NCI-H2029 treated with DMSO at 0.1 percent for 48 hours (cell line): Measurements from ENCODE around the gene RASGRP2.
"Not testable (repeated sequence)": the region's sequence is repeated elsewhere in the genome, so short reads cannot be mapped to it uniquely, and the experiment has no call there.

Experiments used
- DNase-seq: peaks from one replicate; lab custom pipeline; 2025; lab: John Stamatoyannopoulos, UW

Gene RASGRP2

DNA sequence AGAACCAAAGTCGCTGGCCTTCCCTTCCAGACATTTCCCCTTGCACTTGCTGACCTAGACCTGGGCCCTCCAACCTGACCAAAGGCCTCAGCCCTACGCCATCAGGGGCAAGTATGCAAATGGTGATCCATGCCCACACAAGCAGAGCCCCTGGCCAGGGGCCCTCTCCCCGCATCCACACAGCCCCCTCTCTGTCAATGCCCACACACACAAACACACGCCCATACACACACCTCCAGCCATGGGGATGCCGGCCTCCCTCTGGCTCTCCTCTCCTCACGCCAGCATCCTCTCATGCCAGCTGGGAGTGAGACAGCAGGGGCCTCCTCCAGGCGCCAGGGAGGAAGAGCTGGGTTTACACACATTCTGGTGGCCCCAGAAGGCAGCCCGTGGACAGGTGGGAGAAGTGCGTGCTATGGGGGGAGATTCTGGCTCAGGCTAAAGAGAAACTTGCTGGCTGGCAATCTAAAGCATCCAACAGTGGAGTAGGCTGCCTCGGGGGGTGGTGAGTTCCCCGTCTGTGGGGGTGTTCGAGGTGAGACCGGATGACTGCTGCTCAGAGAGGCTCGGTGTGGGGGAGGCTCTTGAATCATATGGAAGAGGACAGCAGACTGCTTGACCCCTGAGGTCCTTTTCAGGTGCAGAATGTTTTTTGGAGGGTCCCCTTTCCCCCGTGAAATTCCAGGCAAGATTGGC lies 25.7 kb downstream of the RASGRP2 start:
- DNase-seq: no peak

DNA sequence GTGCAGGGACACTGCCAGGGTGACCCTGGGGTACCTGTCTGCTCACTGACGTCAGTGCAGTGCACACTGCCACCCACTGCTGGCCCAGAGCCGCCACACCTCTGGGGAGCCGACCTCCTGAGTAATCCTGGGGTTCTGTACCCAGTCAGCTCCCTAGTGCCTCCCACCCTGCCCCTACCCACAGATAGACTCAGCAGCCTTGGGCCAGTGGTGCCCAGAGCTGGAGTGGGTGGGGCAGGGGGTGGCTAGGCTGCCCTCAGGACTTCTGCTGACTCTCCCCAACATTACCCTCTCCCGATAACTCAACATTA lies 26.7 kb downstream of the RASGRP2 start:
- DNase-seq: no peak

- DNase-seq: no peak
Measured at GRCh38 chr11:64716473-64717267, 27.3 kb downstream of the RASGRP2 start.

- no peak for DNase-seq
Measured at GRCh38 chr11:64715756-64716472, 28.0 kb downstream of the RASGRP2 start.

- DNase-seq: no peak
Measured at GRCh38 chr11:64715110-64715509, 28.8 kb downstream of the RASGRP2 start.

DNA sequence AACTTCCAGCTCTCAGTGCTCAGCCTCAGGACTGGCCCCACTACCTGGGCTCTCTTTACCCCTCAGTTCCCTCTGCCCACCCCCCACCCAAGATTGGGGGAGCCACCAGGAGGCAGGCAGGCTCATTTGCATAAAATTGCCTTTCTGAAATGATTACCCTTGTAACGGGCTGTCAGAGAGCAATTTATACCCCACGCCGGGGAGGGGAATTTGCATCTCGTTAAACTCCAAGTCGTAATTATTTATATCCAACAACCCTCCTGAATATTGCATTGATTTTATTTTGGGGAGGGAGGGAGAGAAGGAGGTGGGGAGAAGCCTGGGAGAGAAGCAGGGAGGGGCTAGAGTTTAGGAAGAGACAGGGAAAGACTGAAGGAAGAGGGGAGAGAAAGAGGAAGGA lies 29.3 kb downstream of the RASGRP2 start:
- no peak for DNase-seq

- DNase-seq: no peak
Measured at GRCh38 chr11:64713781-64714363, 30.1 kb downstream of the RASGRP2 start.

DNA sequence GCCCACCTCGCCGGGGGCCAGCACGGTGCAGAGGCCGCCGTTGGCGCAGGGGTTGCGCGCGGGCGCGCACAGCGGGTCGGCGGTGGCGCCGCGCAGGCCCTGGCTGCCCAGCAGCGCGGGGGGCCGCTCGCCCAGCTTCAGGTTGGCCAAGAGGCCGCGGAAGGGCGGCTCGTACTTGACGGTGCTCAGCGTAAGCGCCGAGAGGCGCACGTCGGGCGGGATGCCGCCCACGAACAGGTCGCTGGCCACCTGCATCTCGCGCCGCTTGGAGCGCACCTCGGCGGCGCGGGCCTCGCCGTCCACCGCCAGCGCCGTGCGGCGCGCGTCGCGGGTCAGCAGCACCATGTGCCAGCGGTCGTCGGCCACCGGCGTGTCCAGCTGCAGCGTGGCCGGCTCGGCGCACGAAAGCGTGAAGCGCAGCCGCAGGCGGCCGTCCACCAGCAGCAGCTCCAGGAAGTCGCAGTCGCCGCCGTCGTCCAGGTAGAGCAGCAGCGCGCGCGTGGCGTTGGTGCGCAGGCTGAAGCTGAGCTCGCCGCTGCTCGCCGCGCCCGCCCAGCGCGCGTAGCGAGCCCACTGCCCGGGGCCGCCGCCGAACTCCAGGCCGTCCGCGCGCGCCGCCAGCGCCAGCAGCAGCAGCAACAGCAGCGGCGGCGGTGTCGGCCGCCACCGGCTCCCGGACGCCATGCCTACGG lies 30.8 kb downstream of the RASGRP2 start:
- no peak for DNase-seq

DNA sequence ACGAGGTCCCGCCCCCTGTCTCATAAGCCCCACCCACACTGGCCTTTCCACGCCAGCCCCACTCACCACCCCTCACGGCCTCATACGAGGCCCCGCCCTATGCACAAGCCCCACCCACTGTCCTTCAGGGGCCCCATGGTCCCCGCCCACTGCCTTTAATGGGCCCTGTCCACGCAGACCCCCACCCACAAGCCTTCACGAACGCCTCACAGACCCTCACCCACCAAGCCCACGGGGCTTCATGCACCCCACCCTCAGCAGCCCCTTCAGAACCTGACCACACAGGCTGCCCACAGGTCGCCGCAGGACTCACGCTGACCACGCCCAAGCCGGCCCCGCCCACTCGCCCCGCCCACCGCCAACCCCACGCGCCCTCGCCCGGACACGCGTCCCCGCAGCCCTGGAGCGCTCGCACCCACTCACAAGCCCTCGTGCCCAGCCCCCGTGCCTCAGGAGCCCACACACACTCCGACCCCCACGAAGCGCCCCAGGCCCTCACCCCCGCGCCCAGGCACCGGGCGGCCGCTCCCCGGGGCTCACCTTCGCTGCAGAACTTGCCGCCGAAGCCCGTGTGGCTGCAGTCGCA lies 31.4 kb downstream of the RASGRP2 start:
- no peak for DNase-seq

DNA sequence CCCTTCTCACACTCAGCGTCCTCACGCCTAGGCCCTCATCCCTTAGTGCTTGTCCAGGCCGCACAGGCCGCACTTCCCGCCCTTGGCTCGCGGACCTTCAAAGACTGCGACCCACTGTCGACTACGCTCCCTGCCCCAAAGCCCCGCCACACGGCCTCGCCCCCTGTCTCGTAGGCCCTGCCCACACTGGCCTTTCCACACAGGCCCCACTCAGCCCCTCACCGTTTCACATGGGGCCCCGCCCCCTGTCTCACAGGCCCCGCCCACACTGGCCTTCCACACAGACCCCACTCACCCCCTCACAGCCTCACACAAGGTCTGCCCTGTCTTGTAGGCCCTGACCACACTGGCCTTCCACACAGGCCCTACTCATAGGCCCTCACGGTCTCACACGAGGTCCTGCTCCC lies 32.0 kb downstream of the RASGRP2 start:
- no peak for DNase-seq

DNA sequence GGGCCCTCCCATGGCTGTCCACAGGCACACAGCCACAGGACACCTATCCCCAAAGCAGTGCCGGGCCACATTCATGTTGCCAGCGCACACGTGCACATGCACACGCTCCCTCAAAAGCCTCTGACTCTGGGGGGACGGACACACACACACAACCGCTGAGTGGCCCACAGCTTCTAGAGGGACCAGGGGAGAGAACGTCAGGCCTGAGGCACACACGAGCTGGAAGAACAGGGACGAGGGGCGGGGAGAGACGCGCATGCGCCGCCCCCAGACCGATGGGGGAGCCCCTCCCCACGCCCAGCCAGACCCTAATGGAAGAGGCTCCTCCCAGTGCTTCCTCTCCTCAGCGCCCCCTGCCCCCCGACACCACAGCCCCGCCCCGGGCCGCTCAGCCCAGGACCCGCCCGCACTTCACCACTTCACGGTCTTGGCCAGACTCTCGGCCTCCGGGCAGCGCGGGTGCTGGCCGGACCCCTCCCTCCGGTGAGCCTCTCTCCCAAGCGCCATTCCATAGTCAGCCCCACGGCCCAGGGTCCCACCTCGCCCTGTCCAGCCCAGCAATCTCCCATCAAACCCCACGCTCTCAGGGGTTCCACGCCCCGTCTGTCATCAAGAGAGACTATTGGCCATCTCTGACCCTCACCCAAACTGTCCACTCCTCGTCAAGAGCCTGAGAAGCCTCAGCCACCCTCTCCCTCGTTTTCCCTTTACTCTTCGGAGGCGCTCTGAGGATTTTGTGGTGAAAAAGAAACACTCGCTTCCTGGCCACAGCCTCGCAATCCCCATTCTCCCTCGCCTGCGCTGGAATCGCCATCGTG lies 32.6 kb downstream of the RASGRP2 start:
- no peak for DNase-seq

DNA sequence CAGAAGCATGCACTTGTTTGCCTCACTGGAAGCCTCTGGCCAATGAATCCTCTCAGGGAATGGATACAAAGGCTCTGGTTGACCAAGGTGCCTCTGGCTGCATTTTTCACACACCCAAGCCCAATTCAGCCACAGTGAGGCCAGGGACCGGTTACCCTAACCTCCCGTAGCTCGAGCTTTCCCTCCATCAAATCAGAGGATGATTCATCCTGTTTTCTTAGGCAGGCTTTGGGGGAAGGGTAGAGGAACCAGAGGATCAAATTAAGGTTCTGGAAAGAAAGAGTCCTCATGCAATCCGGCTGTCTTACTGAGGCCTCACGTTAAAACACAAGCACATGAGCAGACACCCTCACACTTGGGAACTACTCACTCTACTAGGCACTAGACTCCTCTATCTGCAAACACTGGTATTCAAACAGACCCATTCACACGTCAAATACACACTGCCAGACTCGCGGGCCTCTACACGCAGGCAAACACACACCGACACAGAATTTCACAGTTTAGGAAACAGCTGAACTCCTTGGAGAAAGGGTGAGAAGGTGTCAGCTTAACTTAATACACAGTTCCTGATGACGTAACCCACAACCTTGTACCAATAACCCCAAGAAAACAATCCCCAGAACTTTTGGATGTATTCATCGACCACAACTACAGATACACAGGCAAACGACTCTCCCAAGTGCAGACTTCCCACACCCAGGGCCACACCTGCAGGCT lies 33.4 kb downstream of the RASGRP2 start:
- no peak for DNase-seq

GRCh38 chr11:64705501-64705900 lies 38.4 kb downstream of the RASGRP2 start:
- DNase-seq: no peak

DNA sequence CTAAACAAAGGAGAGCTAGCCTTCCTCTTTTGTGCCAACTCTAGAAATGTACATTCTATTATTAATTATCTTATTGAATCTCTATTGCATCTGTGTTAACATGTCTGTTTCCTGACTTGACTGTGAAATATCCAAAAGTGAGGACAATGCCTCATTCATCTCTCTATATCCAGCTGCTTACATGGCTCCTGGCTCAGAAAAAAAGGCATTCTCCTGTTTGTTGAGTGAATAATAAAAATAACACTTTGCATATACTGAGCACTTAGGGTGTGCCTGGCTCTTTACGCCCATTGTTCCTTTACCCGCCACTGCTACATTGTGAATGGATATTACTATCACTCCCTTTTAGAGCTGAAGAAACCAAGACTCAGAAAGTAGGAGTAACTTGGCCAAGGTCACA lies 40.9 kb downstream of the RASGRP2 start:
- no peak for DNase-seq

DNA sequence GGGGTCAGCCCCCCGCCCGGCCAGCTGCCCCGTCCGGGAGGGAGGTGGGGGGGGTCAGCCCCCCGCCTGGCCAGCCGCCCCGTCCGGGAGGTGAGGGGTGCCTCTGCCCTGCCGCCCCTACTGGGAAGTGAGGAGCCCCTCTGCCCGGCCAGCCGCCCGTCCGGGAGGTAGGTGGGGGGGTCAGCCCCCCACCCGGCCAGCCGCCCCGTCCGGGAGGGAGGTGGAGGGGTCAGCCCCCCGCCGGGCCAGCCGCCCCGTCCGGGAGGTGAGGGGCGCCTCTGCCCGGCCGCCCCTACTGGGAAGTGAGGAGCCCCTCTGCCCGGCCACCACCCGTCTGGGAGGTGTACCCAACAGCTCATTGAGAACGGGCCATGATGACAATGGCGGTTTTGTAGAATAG lies 42.0 kb downstream of the RASGRP2 start:
- DNase-seq: not testable (repeated sequence)

GRCh38 chr11:64698427-64698826 lies 45.5 kb downstream of the RASGRP2 start:
- no peak for DNase-seq

GRCh38 chr11:64697663-64698375 lies 46.1 kb downstream of the RASGRP2 start:
- no peak for DNase-seq

DNA sequence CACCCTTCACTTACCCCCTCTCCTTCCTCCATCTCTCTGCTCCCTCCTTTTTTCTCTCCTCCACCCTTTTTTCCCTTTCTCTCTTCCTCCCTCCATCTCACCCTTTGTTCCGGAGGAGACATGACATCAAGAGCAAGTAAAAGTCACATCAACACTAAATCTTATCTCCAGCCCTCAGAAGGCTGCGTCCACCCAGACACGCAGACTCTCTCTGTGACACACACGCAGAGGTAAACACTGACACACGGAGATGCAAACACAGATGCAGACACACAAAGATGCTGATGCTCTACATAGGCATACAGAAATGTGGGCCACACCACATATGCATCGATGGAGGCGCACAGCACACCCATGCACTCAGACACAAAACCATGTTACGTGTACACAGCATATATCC lies 47.9 kb downstream of the RASGRP2 start:
- DNase-seq: no peak

DNA sequence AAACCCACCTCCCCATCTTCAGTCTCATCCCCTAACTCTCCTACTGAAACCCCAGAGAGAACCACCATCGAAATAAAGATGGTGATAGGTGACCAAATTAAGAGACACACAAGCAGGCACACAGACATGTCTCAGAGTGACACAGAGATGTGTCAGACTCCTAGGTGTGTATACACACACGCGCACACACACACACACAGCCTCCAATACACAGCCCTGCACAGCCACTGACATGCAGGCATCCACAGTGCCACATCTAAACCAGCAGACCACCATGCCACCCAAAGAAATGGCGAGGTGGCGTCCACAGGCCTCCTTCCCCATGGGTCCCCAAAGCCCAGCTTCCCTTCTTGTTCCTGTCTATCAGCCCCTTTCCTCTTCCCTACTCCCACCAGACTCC lies 48.4 kb downstream of the RASGRP2 start:
- no peak for DNase-seq
